GM19397 (cell line): Measurements from ENCODE around the gene ATP2A2.

Experiments
- ATAC-seq: cut with Tn5 transposase; IDR thresholded peaks from one replicate; pipeline ENCODE4 v1.9.1; 2021; ENCODE audit warnings: mild to moderate bottlenecking, moderate library complexity; ENCODE audit not compliant: unreplicated experiment

Gene ATP2A2

GRCh38 chr12:110258466-110258865 is 22.6 kb upstream of the ATP2A2 start:
- ATAC-seq = no peak

- ATAC-seq = no peak
Observed at GRCh38 chr12:110262442-110263388, 18.3 kb upstream of the ATP2A2 start.

GRCh38 chr12:110266381-110266960 is 14.6 kb upstream of the ATP2A2 start:
- no peak for ATAC-seq

- no peak for ATAC-seq
Observed at GRCh38 chr12:110266980-110267620, 13.9 kb upstream of the ATP2A2 start.

GRCh38 chr12:110269622-110270124 is 11.4 kb upstream of the ATP2A2 start:
- no peak for ATAC-seq

- ATAC-seq = no peak
Observed at GRCh38 chr12:110270125-110270962, 10.7 kb upstream of the ATP2A2 start.

- ATAC-seq = no peak
Observed at GRCh38 chr12:110271015-110271414, 10.0 kb upstream of the ATP2A2 start.

- ATAC-seq = no peak
Observed at GRCh38 chr12:110277530-110278254, 3.4 kb upstream of the ATP2A2 start.

GRCh38 chr12:110278255-110278536 is 2.9 kb upstream of the ATP2A2 start:
- no peak for ATAC-seq

GRCh38 chr12:110279566-110280375 is 1.3 kb upstream of the ATP2A2 start:
- no peak for ATAC-seq

- peak; percentile 9 for ATAC-seq
Observed at GRCh38 chr12:110280392-110280778, 662 bp upstream of the ATP2A2 start.

GRCh38 chr12:110281549-110282299 is 677 bp downstream of the ATP2A2 start:
- peak; percentile 38 for ATAC-seq

GRCh38 chr12:110282300-110282860 is 1.3 kb downstream of the ATP2A2 start:
- ATAC-seq = no peak

- no peak for ATAC-seq
Observed at GRCh38 chr12:110282956-110283817, 2.1 kb downstream of the ATP2A2 start.

- ATAC-seq = no peak
Observed at GRCh38 chr12:110284597-110284996, 3.5 kb downstream of the ATP2A2 start.

- ATAC-seq = no peak
Observed at GRCh38 chr12:110286623-110287022, 5.6 kb downstream of the ATP2A2 start.

GRCh38 chr12:110287986-110288385 is 6.9 kb downstream of the ATP2A2 start:
- ATAC-seq = no peak
